Thoracic aorta endothelial cell (primary cell): ENCODE measurements around the gene SRSF8. TPM values are rescaled to one million over a fixed set of nuclear protein-coding genes. Genes with fewer than 3 reads are reported as not detected.

ENCODE experiments used
- total RNA-seq: library from RNA; depleted of rRNA; stranded (reverse); fragments of >200 nt; gene quantifications from 2 replicates; pipeline ENCODE4 v1.2.3, GENCODE V29; 2012

The SRSF8 gene, protein sequence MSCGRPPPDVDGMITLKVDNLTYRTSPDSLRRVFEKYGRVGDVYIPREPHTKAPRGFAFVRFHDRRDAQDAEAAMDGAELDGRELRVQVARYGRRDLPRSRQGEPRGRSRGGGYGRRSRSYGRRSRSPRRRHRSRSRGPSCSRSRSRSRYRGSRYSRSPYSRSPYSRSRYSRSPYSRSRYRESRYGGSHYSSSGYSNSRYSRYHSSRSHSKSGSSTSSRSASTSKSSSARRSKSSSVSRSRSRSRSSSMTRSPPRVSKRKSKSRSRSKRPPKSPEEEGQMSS
- total RNA-seq = 22.5 and 29.1 TPM in 2 replicates

DNA sequence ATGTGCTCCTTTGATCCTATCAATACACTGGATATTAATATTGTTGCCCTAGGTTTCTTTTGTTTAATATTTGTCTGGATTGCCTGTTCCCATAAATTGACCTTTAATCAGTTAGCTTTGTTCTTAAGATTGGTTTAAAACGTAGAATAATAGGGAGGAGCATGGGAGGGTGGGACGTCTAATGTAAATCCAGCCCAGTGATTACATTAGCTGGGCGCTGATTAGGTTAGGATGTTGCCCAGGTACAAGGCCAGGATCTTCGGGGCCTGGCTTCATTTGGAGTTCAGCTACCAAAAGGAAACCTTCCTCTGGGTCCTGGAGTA is at the start of gene SRSF8:
Gene SRSF8 (plus strand): TSS at position 204 of the 323 bp plus-strand sequence. CDS start 308 bp downstream, outside the sequence.

DNA sequence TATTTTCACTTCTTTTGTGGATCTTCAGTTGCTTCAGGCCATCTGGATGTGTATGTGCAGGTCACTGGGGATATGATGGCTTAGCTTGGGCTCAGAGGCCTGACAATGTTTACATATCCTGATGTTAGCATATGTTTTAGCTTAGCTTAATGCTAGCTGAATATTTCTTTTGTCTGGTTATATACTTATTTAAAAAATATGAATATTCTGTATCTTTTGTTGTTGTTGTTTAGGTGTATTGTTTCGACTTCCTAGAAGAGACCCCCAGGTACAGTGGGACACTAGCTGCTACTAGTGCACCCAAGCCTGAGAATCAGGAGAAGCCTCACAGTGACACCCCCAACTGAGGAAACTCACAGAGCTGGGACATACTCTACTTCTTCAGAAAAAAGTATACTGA is 41.8 kb upstream of the SRSF8 start, which contains the start of gene KDM4E:
Gene KDM4E (plus strand): TSS at position 301 of the 400 bp plus-strand sequence. CDS start 300 bp downstream, outside the sequence.

DNA sequence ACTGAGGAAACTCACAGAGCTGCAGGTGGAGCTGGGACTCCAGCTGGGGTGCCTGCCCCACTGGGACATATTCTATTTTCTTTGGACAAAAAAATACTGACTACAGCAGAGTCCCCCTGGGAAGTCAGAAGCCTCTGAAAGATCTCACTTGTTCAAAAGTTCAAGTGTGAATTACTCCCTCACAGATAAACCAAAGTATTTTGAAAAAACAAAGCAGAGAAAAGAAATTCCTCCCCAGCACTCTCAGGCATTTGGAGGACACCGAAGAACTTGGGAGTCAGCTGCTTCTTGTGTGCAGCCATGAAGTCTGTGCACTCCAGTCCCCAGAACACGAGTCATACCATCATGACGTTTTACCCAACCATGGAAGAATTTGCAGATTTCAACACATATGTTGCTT is 17.6 kb upstream of the SRSF8 start, which contains the start of gene KDM4F:
Gene KDM4F (plus strand): TSS at position 301 of the 400 bp plus-strand sequence.

DNA sequence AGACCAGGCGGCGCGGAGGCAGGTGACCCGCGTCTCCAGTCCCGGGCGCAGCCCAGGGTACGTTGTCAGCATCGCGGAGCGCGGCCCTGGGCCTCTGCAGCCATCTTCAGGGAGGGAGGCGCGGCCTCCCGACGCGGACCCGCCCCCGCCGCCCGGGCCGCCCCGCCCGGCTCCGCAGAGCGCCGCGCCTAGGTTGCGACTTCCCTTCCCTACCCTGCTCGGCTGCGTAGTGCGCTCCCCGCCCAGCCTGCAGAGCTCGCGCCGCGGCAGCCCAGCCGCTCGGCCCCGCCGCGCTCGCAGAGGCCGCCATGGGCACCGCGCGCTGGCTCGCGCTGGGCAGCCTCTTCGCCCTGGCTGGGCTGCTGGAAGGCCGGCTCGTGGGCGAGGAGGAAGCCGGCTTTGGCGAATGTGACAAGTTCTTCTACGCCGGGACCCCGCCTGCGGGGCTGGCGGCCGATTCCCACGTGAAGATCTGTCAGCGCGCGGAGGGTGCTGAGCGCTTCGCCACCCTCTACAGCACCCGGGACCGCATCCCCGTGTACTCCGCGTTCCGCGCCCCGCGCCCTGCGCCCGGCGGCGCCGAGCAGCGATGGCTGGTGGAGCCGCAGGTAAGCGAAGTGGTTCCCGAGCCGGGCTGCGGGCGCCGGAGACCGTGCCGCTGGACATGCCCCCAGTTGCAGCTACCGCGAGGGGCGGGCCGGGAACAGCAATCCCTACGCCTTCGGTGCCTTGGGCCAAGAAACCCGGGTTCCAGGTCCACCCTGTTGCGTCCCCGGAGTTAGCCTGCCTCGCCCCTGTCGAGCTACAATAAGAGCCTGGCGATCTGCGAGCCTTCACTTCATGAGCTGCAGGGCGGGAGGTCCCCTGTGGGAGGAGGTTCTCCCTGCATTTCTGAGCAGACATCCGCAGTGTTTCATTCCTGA is 23.2 kb downstream of the SRSF8 start, which contains the start of gene ENDOD1:
Gene ENDOD1 (plus strand): TSS at position 227 of the 923 bp plus-strand sequence. CDS start 82 bp downstream, at position 309.

Other genes with a start within 250 kb of the SRSF8 start
- 49.5 and 53.6 TPM in 2 replicates for gene CWC15, start 93.4 kb upstream of the SRSF8 start, total RNA-seq
- 0.80 and 1.1 TPM in 2 replicates for gene KDM4D, start 93.2 kb upstream of the SRSF8 start, total RNA-seq
- gene KDM4E, start 41.7 kb upstream of the SRSF8 start, total RNA-seq = not detected in 2 replicates
- not detected in 2 replicates for gene KDM4F, start 17.5 kb upstream of the SRSF8 start, total RNA-seq
- gene ENDOD1, start 22.9 kb downstream of the SRSF8 start, total RNA-seq = 27.5 and 34.5 TPM in 2 replicates
- 7.6 and 11.6 TPM in 2 replicates for gene SESN3, start 164.3 kb downstream of the SRSF8 start, total RNA-seq